K562 (cell line): ENCODE results near the gene LATS1. TPM values are rescaled to one million over a fixed set of nuclear protein-coding genes. Genes with fewer than 3 reads are reported as not detected.
A peak's percentile ranks its signal among the peaks of the same experiment; 100 is the strongest.

Experiments
- ARID1B ChIP-seq: fragments of 450-650 bp; IDR thresholded peaks from 2 replicates; pipeline ENCODE4 v1.6.1; 2016; ENCODE audit warnings: antibody characterized with exemption, mild to moderate bottlenecking, inconsistent platforms
- CBFA2T3 ChIP-seq: fragments of 450-650 bp; IDR thresholded peaks from 2 replicates; pipeline ENCODE4 v1.6.1; 2017
- CREM ChIP-seq: IDR thresholded peaks from 2 replicates; pipeline ENCODE4 v1.6.1; 2014; ENCODE audit warnings: antibody characterized with exemption, low read depth
- CTBP1 ChIP-seq: fragments of 450-650 bp; IDR thresholded peaks from 2 replicates; pipeline ENCODE4 v1.6.1; 2016; ENCODE audit warnings: borderline replicate concordance
- HCFC1 ChIP-seq: IDR thresholded peaks from 2 replicates; pipeline ENCODE4 v1.6.1; 2012; ENCODE audit warnings: low read depth, low read length, improper control_type of control experiment
- HDAC3 ChIP-seq: fragments of 450-650 bp; IDR thresholded peaks from 2 replicates; pipeline ENCODE4 v1.6.1; 2018; ENCODE audit warnings: borderline replicate concordance, mild to moderate bottlenecking, moderate library complexity; ENCODE audit not compliant: partially characterized antibody
- LARP7 ChIP-seq: fragments of 450-650 bp; IDR thresholded peaks from 2 replicates; pipeline ENCODE4 v1.6.1; 2016
- MYNN ChIP-seq, 2 experiments: sonication (generic); formaldehyde crosslinking in 1 of 2; IDR thresholded peaks; 2 replicates each; pipeline versions ENCODE4 v1.5.0 to v1.6.1; 2016 to 2020; ENCODE audit warnings: antibody characterized with exemption in 1 of 2, missing genetic modification reagents in 1 of 2
- PURB ChIP-seq: sonication (generic); formaldehyde crosslinking; IDR thresholded peaks from 2 replicates; pipeline ENCODE4 v1.9.0; 2021; ENCODE audit warnings: low read depth, mild to moderate bottlenecking, missing genetic modification reagents
- SMARCC2 ChIP-seq: fragments of 450-650 bp; IDR thresholded peaks from 2 replicates; pipeline ENCODE4 v1.6.1; 2017; ENCODE audit warnings: antibody characterized with exemption, moderate library complexity, mild to moderate bottlenecking, low read depth
- XRCC5 ChIP-seq: fragments of 200-400 bp; formaldehyde crosslinking; IDR thresholded peaks from 2 replicates; pipeline ENCODE4 v1.6.1; 2017; ENCODE audit warnings: low read depth, mild to moderate bottlenecking, low read length
- ZNF239 ChIP-seq: fragments of 250-450 bp; sonication (Bioruptor Pico); IDR thresholded peaks from 2 replicates; pipeline ENCODE4 v1.4.0; 2020; ENCODE audit warnings: mild to moderate bottlenecking
- ZNF347 ChIP-seq: fragments of 450-650 bp; formaldehyde crosslinking; IDR thresholded peaks from 2 replicates; pipeline ENCODE4 v1.4.0; 2020; ENCODE audit warnings: low read depth, mild to moderate bottlenecking, moderate library complexity
- ZNF57 ChIP-seq: fragments of 450-650 bp; formaldehyde crosslinking; IDR thresholded peaks from 2 replicates; pipeline ENCODE4 v1.4.0; 2020; ENCODE audit warnings: mild to moderate bottlenecking, moderate library complexity
- ZNF668 ChIP-seq: fragments of 250-450 bp; sonication (Bioruptor Pico); IDR thresholded peaks from 2 replicates; pipeline ENCODE4 v1.8.0; 2022; ENCODE audit warnings: mild to moderate bottlenecking, inconsistent platforms
- ZZZ3 ChIP-seq: fragments of 450-650 bp; IDR thresholded peaks from 2 replicates; pipeline ENCODE4 v1.6.1; 2016; ENCODE audit warnings: antibody characterized with exemption, mild to moderate bottlenecking, moderate library complexity
- polyA plus RNA-seq, 8 experiments: library from polyadenylated mRNA; depleted of rRNA in 4 of 8; stranded (reverse) in 5 of 8; unstranded in 3 of 8; fragments of >200 nt; fragmentation: Nextera tagmentation in 2 of 8; fragmentation: Illumina TruSeq in 1 of 8; extraction: Ambion mirVana in 2 of 8; extraction: Trizol in 1 of 8; gene quantifications; 2 replicates each; pipeline versions ENCODE4 v1.2.1 to v1.2.3, GENCODE V29; 2011 to 2014; ENCODE audit warnings: inconsistent platforms in 1 of 8, missing spikeins in 1 of 8
- total RNA-seq, 7 experiments: library from RNA; depleted of rRNA in 6 of 7; stranded (reverse); fragments of >200 nt in 6 of 7; fragmentation: Illumina TruSeq in 2 of 7; extraction: Trizol in 2 of 7; gene quantifications; 2 replicates each; pipeline versions ENCODE4 v1.2.1 to v1.2.3, GENCODE V29; 2011 to 2021; ENCODE audit warnings: low replicate concordance in 1 of 7
- TF ChIP-seq, protein P1 (sequence below), 2 experiments: fragments of 450-650 bp; IDR thresholded peaks; 2 replicates each; pipeline ENCODE4 v1.6.1; 2016
- TF ChIP-seq, protein P2 (sequence below): fragments of 450-650 bp; IDR thresholded peaks from 2 replicates; pipeline ENCODE4 v1.7.0; 2016; ENCODE audit warnings: borderline replicate concordance
- TF ChIP-seq, protein P3 (sequence below): sonication (generic); formaldehyde crosslinking; IDR thresholded peaks from 2 replicates; pipeline ENCODE4 v1.8.1; 2023; ENCODE audit warnings: mild to moderate bottlenecking, missing genetic modification reagents
- TF ChIP-seq, protein P4 (sequence below): fragments of 450-650 bp; conservative IDR thresholded peaks from 2 replicates; pipeline ENCODE4 v1.6.1; 2016; ENCODE audit warnings: missing genetic modification characterization, low read depth, mild to moderate bottlenecking, missing compliant biosample characterization, moderate library complexity
- TF ChIP-seq, protein P5 (sequence below): fragments of 450-650 bp; IDR thresholded peaks from 2 replicates; pipeline ENCODE4 v1.6.1; 2017; ENCODE audit warnings: antibody characterized with exemption

LATS1 gene
- total and polyA plus RNA-seq, 9 of the 15 experiments (the other 6 are each of a cell fraction or from before 2014, with no cell fraction given) = 5.0 to 36.3 (median 18.4) TPM

DNA sequence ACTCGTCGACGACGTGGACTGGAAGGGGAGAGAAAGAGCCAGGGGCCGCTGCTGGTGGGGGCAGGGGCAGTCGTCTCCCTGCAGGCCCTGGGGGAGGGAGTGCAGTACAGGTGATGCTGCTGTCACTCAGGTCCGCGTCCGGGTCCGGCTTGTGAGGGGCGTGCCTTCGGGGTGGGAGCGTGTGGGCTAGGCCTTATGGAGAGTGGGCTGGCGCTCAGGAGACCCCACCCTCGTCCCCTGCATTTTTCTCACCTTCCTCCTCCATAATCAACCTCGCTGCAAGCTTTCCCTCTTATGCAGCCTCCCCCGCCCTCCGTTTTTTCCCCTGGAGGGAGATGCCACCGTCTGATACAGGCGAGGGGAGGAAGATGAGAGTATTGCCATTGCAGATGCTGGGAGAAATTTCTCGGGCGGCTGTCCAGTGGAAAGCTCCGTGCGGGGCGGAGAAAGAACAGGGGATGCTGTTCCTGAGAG is 32.3 kb upstream of the LATS1 start (continued):
- TF ChIP-seq, protein P1, sequence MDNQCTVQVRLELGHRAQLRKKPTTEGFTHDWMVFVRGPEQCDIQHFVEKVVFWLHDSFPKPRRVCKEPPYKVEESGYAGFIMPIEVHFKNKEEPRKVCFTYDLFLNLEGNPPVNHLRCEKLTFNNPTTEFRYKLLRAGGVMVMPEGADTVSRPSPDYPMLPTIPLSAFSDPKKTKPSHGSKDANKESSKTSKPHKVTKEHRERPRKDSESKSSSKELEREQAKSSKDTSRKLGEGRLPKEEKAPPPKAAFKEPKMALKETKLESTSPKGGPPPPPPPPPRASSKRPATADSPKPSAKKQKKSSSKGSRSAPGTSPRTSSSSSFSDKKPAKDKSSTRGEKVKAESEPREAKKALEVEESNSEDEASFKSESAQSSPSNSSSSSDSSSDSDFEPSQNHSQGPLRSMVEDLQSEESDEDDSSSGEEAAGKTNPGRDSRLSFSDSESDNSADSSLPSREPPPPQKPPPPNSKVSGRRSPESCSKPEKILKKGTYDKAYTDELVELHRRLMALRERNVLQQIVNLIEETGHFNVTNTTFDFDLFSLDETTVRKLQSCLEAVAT (IDR thresholded peaks at IDR 0.05) = peak in 1 of 2 experiments; percentile 5; a peak in 1 of 4 replicates
- 0 out of 2 replicates have a peak, but pooled peaks have one; percentile 38 for TF ChIP-seq MYNN (IDR thresholded peaks at IDR 0.05)
- TF ChIP-seq MYNN (CRISPR knock-in tag; IDR thresholded peaks at IDR 0.05) = no peak
- TF ChIP-seq, protein P2, sequence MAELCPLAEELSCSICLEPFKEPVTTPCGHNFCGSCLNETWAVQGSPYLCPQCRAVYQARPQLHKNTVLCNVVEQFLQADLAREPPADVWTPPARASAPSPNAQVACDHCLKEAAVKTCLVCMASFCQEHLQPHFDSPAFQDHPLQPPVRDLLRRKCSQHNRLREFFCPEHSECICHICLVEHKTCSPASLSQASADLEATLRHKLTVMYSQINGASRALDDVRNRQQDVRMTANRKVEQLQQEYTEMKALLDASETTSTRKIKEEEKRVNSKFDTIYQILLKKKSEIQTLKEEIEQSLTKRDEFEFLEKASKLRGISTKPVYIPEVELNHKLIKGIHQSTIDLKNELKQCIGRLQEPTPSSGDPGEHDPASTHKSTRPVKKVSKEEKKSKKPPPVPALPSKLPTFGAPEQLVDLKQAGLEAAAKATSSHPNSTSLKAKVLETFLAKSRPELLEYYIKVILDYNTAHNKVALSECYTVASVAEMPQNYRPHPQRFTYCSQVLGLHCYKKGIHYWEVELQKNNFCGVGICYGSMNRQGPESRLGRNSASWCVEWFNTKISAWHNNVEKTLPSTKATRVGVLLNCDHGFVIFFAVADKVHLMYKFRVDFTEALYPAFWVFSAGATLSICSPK = no peak
- no peak for TF ChIP-seq ZNF668
- no peak for TF ChIP-seq HDAC3
- TF ChIP-seq, protein P3, sequence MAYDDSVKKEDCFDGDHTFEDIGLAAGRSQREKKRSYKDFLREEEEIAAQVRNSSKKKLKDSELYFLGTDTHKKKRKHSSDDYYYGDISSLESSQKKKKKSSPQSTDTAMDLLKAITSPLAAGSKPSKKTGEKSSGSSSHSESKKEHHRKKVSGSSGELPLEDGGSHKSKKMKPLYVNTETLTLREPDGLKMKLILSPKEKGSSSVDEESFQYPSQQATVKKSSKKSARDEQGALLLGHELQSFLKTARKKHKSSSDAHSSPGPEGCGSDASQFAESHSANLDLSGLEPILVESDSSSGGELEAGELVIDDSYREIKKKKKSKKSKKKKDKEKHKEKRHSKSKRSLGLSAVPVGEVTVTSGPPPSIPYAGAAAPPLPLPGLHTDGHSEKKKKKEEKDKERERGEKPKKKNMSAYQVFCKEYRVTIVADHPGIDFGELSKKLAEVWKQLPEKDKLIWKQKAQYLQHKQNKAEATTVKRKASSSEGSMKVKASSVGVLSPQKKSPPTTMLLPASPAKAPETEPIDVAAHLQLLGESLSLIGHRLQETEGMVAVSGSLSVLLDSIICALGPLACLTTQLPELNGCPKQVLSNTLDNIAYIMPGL (CRISPR knock-in tag) = no peak
- TF ChIP-seq SMARCC2 = 0 out of 2 replicates have a peak, but pooled peaks have one; percentile 14
- TF ChIP-seq ZNF347 (CRISPR knock-in tag) = no peak
- TF ChIP-seq CBFA2T3 = no peak
- TF ChIP-seq CREM = 0 out of 2 replicates have a peak, but pooled peaks have one; percentile 22
- TF ChIP-seq ZNF239 (CRISPR knock-in tag) = no peak
- TF ChIP-seq, protein P4, sequence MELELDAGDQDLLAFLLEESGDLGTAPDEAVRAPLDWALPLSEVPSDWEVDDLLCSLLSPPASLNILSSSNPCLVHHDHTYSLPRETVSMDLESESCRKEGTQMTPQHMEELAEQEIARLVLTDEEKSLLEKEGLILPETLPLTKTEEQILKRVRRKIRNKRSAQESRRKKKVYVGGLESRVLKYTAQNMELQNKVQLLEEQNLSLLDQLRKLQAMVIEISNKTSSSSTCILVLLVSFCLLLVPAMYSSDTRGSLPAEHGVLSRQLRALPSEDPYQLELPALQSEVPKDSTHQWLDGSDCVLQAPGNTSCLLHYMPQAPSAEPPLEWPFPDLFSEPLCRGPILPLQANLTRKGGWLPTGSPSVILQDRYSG = no peak
- TF ChIP-seq, protein P5, sequence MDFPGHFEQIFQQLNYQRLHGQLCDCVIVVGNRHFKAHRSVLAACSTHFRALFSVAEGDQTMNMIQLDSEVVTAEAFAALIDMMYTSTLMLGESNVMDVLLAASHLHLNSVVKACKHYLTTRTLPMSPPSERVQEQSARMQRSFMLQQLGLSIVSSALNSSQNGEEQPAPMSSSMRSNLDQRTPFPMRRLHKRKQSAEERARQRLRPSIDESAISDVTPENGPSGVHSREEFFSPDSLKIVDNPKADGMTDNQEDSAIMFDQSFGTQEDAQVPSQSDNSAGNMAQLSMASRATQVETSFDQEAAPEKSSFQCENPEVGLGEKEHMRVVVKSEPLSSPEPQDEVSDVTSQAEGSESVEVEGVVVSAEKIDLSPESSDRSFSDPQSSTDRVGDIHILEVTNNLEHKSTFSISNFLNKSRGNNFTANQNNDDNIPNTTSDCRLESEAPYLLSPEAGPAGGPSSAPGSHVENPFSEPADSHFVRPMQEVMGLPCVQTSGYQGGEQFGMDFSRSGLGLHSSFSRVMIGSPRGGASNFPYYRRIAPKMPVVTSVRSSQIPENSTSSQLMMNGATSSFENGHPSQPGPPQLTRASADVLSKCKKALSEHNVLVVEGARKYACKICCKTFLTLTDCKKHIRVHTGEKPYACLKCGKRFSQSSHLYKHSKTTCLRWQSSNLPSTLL = peak; percentile 95
- 0 out of 2 replicates have a peak, but pooled peaks have one; percentile 47 for TF ChIP-seq XRCC5
- TF ChIP-seq ZZZ3 = no peak
- TF ChIP-seq ZNF57 (CRISPR knock-in tag) = peak; percentile 76; the same call in 1 of the 2 replicates
- TF ChIP-seq ARID1B = peak; percentile 41
- no peak for TF ChIP-seq PURB (CRISPR knock-in tag)
- TF ChIP-seq HCFC1 = no peak
- no peak for TF ChIP-seq LARP7
- TF ChIP-seq CTBP1 = peak; percentile 97
